OCI-LY7 (cell line): Measurements from ENCODE around the gene RNU2-1.
"Not testable (repeated sequence)": the region's sequence is repeated elsewhere in the genome, so short reads cannot be mapped to it uniquely, and the experiment has no call there.

Source experiments
- EZH2phosphoT487 ChIP-seq: fragments of 200-600 bp; sonication (generic); IDR thresholded peaks from 2 replicates; pipeline ENCODE4 v1.6.1; 2018; ENCODE audit warnings: low read depth, borderline replicate concordance, mild to moderate bottlenecking, mixed run types, antibody characterized with exemption, low read length, moderate library complexity, mixed read lengths
- TF ChIP-seq, protein P1 (sequence below): fragments of 200-600 bp; sonication (generic); conservative IDR thresholded peaks from 2 replicates; pipeline ENCODE4 v1.5.1; 2014; ENCODE audit warnings: mild to moderate bottlenecking, antibody characterized with exemption, low read length, moderate library complexity, mixed read lengths

- TF ChIP-seq, protein P1, sequence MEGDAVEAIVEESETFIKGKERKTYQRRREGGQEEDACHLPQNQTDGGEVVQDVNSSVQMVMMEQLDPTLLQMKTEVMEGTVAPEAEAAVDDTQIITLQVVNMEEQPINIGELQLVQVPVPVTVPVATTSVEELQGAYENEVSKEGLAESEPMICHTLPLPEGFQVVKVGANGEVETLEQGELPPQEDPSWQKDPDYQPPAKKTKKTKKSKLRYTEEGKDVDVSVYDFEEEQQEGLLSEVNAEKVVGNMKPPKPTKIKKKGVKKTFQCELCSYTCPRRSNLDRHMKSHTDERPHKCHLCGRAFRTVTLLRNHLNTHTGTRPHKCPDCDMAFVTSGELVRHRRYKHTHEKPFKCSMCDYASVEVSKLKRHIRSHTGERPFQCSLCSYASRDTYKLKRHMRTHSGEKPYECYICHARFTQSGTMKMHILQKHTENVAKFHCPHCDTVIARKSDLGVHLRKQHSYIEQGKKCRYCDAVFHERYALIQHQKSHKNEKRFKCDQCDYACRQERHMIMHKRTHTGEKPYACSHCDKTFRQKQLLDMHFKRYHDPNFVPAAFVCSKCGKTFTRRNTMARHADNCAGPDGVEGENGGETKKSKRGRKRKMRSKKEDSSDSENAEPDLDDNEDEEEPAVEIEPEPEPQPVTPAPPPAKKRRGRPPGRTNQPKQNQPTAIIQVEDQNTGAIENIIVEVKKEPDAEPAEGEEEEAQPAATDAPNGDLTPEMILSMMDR = not testable (repeated sequence)
- TF ChIP-seq EZH2phosphoT487 = not testable (repeated sequence)
Observed at GRCh38 chr17:43232021-43232699, 1.6 kb downstream of the RNU2-1 start.
